ENCODE results near the gene GIMAP1. TPM values are rescaled to one million over a fixed set of nuclear protein-coding genes. Genes with fewer than 3 reads are reported as not detected.

The GIMAP1 gene
- total RNA-seq (2022; extraction: Qiagen RNA extraction; ENCODE audit: low read depth) = not detected in 5 replicates

DNA sequence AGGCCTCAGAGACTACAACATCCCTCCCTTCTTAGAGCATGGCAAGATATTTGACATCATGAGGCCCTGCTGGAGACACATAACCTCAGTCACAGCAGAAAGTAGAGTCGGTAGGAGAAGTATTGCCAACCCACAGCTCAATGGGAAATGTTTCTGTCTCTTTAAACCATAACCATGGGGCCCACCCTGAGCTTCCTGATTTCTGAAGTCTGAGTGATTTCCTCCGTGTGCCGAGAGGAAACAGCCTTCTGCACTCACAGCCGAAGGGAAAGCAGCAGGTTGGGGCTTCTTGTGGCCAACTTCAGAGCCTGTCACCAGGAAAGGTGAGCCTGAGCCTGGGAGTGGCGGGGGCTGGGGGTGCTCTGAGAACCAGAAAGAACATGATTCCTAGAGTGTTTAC is at the start of gene GIMAP1:
Gene GIMAP1, plus strand, starts transcription at position 246 of the 400 bp plus-strand sequence. CDS start 2,435 bp downstream, outside the sequence.

DNA sequence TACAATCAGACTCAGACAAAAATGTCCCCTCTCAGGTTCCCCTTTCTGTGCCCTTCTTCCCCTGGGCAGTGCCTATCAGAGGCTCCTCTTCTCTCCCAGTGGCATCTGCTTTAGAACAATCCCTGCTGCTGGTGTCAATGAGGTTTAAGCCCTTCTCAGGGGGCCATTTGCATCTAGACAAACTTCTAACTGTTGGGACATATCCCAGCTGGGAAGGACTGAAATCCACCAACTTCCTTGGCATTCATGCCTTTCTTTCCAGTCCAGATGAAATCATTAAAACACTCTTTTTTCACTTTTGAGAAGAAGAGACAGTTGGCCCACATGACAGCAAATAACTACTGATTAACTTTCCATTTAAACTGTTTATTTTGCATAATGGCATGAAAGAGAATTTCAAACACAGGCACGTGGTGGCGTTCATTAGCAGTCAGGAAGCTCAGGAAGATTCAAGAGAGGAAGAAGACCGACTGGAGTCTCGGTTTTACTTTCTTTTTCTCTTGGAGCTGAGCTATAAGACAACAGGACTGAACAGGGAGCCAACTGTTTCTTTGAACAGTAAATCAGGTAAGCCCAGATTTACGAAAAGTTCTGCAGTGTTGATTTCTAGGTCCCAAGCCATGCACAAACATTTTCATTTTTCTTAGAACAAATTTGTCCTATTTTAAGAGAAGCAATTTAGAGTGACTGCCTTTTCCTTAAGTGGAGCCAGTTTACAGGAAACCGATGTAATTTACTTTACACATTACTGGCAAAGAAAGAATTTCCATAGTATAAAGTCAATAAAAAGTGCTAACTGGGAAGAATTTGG is 31.0 kb upstream of the GIMAP1 start, which contains the start of gene GIMAP2:
Gene GIMAP2, plus strand, starts transcription at position 488 of the 811 bp plus-strand sequence. CDS start 1,354 bp downstream, outside the sequence.

DNA sequence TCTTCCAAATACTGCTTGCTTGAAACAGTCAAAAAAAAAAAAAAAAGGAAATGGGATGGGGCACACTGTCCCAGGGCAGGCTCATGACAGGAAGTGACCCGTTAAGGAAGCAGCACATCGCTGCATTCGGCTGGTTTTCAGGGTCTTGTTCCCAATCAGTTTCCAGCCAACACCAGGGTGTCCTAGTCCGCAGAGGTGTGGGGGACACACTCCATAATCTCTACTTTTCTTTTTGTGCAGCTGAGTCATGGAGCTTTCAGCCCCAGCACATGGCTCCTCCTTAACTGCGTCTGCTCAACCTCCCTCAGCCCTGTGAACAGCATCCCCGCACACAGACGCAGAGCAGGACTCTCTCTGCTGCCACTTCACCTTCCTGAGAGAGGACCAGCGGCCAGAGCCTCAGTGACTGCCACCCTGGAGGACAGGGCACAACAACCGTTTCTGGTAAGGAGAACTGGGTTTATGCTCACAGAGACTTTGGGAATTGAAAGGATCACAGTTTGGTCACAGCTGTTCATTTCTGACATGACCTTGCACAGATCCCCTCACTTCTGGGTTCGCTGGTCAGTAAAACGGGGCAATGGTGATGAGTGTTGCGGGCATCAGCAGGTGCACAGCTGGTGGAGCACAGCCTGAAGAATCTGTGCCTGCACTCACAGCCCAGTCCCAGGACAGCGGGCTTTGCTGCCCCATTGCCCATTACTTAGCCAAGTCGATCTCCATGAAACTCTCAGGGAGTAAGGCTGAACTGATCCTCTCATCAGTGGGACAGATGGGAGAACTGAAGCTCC is 21.0 kb downstream of the GIMAP1 start, which contains the start of gene GIMAP5:
Gene GIMAP5, plus strand, starts transcription at position 154 of the 791 bp plus-strand sequence. CDS start 3,467 bp downstream, outside the sequence.

Other genes with a start within 250 kb of the GIMAP1 start
- gene GIMAP7, start 201.7 kb upstream of the GIMAP1 start, total RNA-seq (2022; extraction: Qiagen RNA extraction; ENCODE audit: low read depth) = not detected in 5 replicates
- not detected in 5 replicates for gene GIMAP4, start 149.2 kb upstream of the GIMAP1 start, total RNA-seq (2022; extraction: Qiagen RNA extraction; ENCODE audit: low read depth)
- not detected in 5 replicates for gene GIMAP6, start 84.2 kb upstream of the GIMAP1 start, total RNA-seq (2022; extraction: Qiagen RNA extraction; ENCODE audit: low read depth)
- 0.06 to 0.17 TPM in 2 of 5 replicates, not detected in the others for gene GIMAP2, start 30.9 kb upstream of the GIMAP1 start, total RNA-seq (2022; extraction: Qiagen RNA extraction; ENCODE audit: low read depth)
- not detected in 5 replicates for gene GIMAP5, start 20.8 kb downstream of the GIMAP1 start, total RNA-seq (2022; extraction: Qiagen RNA extraction; ENCODE audit: low read depth)
- gene TMEM176B, start 83.8 kb downstream of the GIMAP1 start, total RNA-seq (2022; extraction: Qiagen RNA extraction; ENCODE audit: low read depth) = 0.20 TPM in 1 of 5 replicates, not detected in the others
- gene TMEM176A, start 84.2 kb downstream of the GIMAP1 start, total RNA-seq (2022; extraction: Qiagen RNA extraction; ENCODE audit: low read depth) = not detected in 5 replicates
- not detected in 5 replicates for gene AOC1, start 135.9 kb downstream of the GIMAP1 start, total RNA-seq (2022; extraction: Qiagen RNA extraction; ENCODE audit: low read depth)